HepG2 (cell line): Measurements from ENCODE around the gene VPS4B. TPM values are rescaled to one million over a fixed set of nuclear protein-coding genes. Genes with fewer than 3 reads are reported as not detected.
A peak's percentile ranks its signal among the peaks of the same experiment; 100 is the strongest.

Experiments used
- CAMTA2 ChIP-seq: sonication (generic); formaldehyde crosslinking; IDR thresholded peaks from 2 replicates; pipeline ENCODE4 v1.4.0; 2020; ENCODE audit warnings: mild to moderate bottlenecking, missing genetic modification reagents, borderline replicate concordance
- FOSL1 ChIP-seq: sonication (generic); formaldehyde crosslinking; IDR thresholded peaks from 2 replicates; pipeline ENCODE4 v1.9.0; 2021; ENCODE audit warnings: missing genetic modification reagents, borderline replicate concordance
- FOXO1 ChIP-seq: sonication (generic); formaldehyde crosslinking; IDR thresholded peaks from 2 replicates; pipeline ENCODE4 v1.4.0; 2020; ENCODE audit warnings: missing genetic modification reagents
- HNF4A ChIP-seq: sonication (generic); formaldehyde crosslinking; IDR thresholded peaks from 2 replicates; pipeline ENCODE4 v1.4.0; 2020; ENCODE audit warnings: missing genetic modification reagents
- MED1 ChIP-seq: sonication (generic); formaldehyde crosslinking; IDR thresholded peaks from 2 replicates; pipeline ENCODE4 v1.4.0; 2020; ENCODE audit warnings: missing genetic modification reagents
- NFIB ChIP-seq: sonication (generic); formaldehyde crosslinking; IDR thresholded peaks from 2 replicates; pipeline ENCODE4 v1.9.0; 2021; ENCODE audit warnings: missing genetic modification reagents, mild to moderate bottlenecking, borderline replicate concordance
- RARA ChIP-seq: IDR thresholded peaks from 2 replicates; pipeline ENCODE4 v1.6.1; 2016; ENCODE audit warnings: missing genetic modification reagents, missing compliant biosample characterization
- SOX13 ChIP-seq, 3 experiments: fragments of 450-650 bp in 1 of 3; sonication (generic) in 1 of 3; formaldehyde crosslinking in 1 of 3; IDR thresholded peaks in 2 of 3; conservative IDR thresholded peaks in 1 of 3; 2 replicates each; pipeline versions ENCODE4 v1.5.0 to v1.6.1; 2016 to 2020; ENCODE audit warnings: antibody characterized with exemption in 1 of 3, mild to moderate bottlenecking in 1 of 3, missing compliant biosample characterization in 1 of 3, missing genetic modification reagents in 1 of 3, moderate library complexity in 1 of 3
- ZNF138 ChIP-seq: sonication (generic); formaldehyde crosslinking; IDR thresholded peaks from 2 replicates; pipeline ENCODE4 v1.5.0; 2020; ENCODE audit warnings: mild to moderate bottlenecking, low read depth, missing genetic modification reagents
- ZNF577 ChIP-seq: sonication (generic); formaldehyde crosslinking; IDR thresholded peaks from 2 replicates; pipeline ENCODE4 v1.4.0; 2020; ENCODE audit warnings: mild to moderate bottlenecking, low read depth, missing genetic modification reagents, borderline replicate concordance
- polyA plus RNA-seq, 8 experiments: library from polyadenylated mRNA; depleted of rRNA in 3 of 8; stranded (reverse) in 7 of 8; unstranded in 1 of 8; fragments of >200 nt; fragmentation: Illumina TruSeq in 4 of 8; extraction: Trizol in 4 of 8; gene quantifications; 2 replicates each; pipeline versions ENCODE4 v1.2.1 to v1.2.3, GENCODE V29; 2011 to 2016; ENCODE audit warnings: low read depth in 4 of 8, missing spikeins in 1 of 8, mixed read lengths in 1 of 8; ENCODE audit not compliant: insufficient read depth in 1 of 8
- total RNA-seq, 5 experiments: library from RNA; depleted of rRNA; stranded (reverse); fragments of >200 nt; fragmentation: Illumina TruSeq; extraction: Trizol; gene quantifications; 2 replicates each; pipeline ENCODE4 v1.2.3, GENCODE V29; 2016; ENCODE audit warnings: low read depth in 1 of 5
- TF ChIP-seq, protein P1 (sequence below): sonication (generic); formaldehyde crosslinking; IDR thresholded peaks from 2 replicates; pipeline ENCODE4 v1.4.0; 2020; ENCODE audit warnings: missing genetic modification reagents, borderline replicate concordance
- TF ChIP-seq, protein P2 (sequence below): sonication (generic); IDR thresholded peaks from 2 replicates; pipeline ENCODE4 v1.6.1; 2016; ENCODE audit warnings: low read depth, borderline replicate concordance
- TF ChIP-seq, protein P3 (sequence below): sonication (generic); formaldehyde crosslinking; IDR thresholded peaks from 2 replicates; pipeline ENCODE4 v1.4.0; 2020; ENCODE audit warnings: missing genetic modification reagents
- TF ChIP-seq, protein P4 (sequence below): sonication (generic); formaldehyde crosslinking; IDR thresholded peaks from 2 replicates; pipeline ENCODE4 v1.4.0; 2020; ENCODE audit warnings: missing genetic modification reagents, borderline replicate concordance
- TF ChIP-seq, protein P5 (sequence below): sonication (generic); formaldehyde crosslinking; IDR thresholded peaks from 2 replicates; pipeline ENCODE4 v1.5.0; 2020; ENCODE audit warnings: missing genetic modification reagents

The VPS4B gene
- total and polyA plus RNA-seq, 2 of the 13 experiments (the other 11 are each of a cell fraction or from before 2014, with no cell fraction given): 12.8 to 25.9 TPM

DNA sequence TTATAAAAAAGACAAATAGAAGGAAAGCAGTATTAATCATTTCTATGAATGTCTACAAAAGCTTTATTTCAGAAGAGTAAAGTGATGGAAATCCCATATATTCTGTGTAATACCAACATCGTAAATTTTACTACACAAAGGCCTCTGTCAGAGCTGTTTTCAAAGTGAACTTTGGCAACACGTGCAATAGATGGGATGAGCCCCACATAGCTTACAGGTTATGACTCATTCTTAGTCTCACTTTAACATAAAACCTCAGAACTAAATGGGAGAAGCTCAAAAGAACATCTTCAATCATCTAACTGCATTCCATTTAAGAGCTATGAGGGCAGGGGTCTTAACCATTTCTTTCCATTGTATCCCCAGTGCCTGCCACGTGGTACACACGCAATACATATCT, 11.5 kb downstream of the VPS4B start (continued):
- TF ChIP-seq, protein P1, sequence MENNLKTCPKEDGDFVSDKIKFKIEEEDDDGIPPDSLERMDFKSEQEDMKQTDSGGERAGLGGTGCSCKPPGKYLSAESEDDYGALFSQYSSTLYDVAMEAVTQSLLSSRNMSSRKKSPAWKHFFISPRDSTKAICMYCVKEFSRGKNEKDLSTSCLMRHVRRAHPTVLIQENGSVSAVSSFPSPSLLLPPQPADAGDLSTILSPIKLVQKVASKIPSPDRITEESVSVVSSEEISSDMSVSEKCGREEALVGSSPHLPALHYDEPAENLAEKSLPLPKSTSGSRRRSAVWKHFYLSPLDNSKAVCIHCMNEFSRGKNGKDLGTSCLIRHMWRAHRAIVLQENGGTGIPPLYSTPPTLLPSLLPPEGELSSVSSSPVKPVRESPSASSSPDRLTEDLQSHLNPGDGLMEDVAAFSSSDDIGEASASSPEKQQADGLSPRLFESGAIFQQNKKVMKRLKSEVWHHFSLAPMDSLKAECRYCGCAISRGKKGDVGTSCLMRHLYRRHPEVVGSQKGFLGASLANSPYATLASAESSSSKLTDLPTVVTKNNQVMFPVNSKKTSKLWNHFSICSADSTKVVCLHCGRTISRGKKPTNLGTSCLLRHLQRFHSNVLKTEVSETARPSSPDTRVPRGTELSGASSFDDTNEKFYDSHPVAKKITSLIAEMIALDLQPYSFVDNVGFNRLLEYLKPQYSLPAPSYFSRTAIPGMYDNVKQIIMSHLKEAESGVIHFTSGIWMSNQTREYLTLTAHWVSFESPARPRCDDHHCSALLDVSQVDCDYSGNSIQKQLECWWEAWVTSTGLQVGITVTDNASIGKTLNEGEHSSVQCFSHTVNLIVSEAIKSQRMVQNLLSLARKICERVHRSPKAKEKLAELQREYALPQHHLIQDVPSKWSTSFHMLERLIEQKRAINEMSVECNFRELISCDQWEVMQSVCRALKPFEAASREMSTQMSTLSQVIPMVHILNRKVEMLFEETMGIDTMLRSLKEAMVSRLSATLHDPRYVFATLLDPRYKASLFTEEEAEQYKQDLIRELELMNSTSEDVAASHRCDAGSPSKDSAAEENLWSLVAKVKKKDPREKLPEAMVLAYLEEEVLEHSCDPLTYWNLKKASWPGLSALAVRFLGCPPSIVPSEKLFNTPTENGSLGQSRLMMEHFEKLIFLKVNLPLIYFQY: no peak
- TF ChIP-seq, protein P2, sequence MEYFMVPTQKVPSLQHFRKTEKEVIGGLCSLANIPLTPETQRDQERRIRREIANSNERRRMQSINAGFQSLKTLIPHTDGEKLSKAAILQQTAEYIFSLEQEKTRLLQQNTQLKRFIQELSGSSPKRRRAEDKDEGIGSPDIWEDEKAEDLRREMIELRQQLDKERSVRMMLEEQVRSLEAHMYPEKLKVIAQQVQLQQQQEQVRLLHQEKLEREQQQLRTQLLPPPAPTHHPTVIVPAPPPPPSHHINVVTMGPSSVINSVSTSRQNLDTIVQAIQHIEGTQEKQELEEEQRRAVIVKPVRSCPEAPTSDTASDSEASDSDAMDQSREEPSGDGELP: no peak
- TF ChIP-seq, protein P3, sequence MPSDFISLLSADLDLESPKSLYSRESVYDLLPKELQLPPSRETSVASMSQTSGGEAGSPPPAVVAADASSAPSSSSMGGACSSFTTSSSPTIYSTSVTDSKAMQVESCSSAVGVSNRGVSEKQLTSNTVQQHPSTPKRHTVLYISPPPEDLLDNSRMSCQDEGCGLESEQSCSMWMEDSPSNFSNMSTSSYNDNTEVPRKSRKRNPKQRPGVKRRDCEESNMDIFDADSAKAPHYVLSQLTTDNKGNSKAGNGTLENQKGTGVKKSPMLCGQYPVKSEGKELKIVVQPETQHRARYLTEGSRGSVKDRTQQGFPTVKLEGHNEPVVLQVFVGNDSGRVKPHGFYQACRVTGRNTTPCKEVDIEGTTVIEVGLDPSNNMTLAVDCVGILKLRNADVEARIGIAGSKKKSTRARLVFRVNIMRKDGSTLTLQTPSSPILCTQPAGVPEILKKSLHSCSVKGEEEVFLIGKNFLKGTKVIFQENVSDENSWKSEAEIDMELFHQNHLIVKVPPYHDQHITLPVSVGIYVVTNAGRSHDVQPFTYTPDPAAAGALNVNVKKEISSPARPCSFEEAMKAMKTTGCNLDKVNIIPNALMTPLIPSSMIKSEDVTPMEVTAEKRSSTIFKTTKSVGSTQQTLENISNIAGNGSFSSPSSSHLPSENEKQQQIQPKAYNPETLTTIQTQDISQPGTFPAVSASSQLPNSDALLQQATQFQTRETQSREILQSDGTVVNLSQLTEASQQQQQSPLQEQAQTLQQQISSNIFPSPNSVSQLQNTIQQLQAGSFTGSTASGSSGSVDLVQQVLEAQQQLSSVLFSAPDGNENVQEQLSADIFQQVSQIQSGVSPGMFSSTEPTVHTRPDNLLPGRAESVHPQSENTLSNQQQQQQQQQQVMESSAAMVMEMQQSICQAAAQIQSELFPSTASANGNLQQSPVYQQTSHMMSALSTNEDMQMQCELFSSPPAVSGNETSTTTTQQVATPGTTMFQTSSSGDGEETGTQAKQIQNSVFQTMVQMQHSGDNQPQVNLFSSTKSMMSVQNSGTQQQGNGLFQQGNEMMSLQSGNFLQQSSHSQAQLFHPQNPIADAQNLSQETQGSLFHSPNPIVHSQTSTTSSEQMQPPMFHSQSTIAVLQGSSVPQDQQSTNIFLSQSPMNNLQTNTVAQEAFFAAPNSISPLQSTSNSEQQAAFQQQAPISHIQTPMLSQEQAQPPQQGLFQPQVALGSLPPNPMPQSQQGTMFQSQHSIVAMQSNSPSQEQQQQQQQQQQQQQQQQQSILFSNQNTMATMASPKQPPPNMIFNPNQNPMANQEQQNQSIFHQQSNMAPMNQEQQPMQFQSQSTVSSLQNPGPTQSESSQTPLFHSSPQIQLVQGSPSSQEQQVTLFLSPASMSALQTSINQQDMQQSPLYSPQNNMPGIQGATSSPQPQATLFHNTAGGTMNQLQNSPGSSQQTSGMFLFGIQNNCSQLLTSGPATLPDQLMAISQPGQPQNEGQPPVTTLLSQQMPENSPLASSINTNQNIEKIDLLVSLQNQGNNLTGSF (CRISPR knock-in tag): no peak
- TF ChIP-seq ZNF577 (CRISPR knock-in tag) (no peak), NFIB (no peak), FOSL1 (CRISPR knock-in tag) (peak; percentile 50; the same call in 1 of the 2 replicates), ZNF138 (CRISPR knock-in tag) (no peak), RARA (0 out of 2 replicates have a peak, but pooled peaks have one; percentile 18), MED1 (no peak), SOX13 (IDR thresholded peaks at IDR 0.05) (no peak), SOX13 (CRISPR knock-in tag; conservative IDR thresholded peaks at IDR 0.05 in 1 of 2, IDR thresholded peaks at IDR 0.05 in 1 of 2) (peak in 1 of 2 experiments; percentile 29; a peak in 1 of 4 replicates), CAMTA2 (CRISPR knock-in tag) (no peak), HNF4A (CRISPR knock-in tag) (peak; percentile 25; the same call in 1 of the 2 replicates), FOXO1 (CRISPR knock-in tag) (no peak)
- TF ChIP-seq, protein P4, sequence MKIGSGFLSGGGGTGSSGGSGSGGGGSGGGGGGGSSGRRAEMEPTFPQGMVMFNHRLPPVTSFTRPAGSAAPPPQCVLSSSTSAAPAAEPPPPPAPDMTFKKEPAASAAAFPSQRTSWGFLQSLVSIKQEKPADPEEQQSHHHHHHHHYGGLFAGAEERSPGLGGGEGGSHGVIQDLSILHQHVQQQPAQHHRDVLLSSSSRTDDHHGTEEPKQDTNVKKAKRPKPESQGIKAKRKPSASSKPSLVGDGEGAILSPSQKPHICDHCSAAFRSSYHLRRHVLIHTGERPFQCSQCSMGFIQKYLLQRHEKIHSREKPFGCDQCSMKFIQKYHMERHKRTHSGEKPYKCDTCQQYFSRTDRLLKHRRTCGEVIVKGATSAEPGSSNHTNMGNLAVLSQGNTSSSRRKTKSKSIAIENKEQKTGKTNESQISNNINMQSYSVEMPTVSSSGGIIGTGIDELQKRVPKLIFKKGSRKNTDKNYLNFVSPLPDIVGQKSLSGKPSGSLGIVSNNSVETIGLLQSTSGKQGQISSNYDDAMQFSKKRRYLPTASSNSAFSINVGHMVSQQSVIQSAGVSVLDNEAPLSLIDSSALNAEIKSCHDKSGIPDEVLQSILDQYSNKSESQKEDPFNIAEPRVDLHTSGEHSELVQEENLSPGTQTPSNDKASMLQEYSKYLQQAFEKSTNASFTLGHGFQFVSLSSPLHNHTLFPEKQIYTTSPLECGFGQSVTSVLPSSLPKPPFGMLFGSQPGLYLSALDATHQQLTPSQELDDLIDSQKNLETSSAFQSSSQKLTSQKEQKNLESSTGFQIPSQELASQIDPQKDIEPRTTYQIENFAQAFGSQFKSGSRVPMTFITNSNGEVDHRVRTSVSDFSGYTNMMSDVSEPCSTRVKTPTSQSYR (CRISPR knock-in tag): no peak
- TF ChIP-seq, protein P5, sequence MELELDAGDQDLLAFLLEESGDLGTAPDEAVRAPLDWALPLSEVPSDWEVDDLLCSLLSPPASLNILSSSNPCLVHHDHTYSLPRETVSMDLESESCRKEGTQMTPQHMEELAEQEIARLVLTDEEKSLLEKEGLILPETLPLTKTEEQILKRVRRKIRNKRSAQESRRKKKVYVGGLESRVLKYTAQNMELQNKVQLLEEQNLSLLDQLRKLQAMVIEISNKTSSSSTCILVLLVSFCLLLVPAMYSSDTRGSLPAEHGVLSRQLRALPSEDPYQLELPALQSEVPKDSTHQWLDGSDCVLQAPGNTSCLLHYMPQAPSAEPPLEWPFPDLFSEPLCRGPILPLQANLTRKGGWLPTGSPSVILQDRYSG: no peak
